HFF-Myc (cell line): ENCODE measurements around the gene CPSF3.

Source experiments
- DNase-seq: peaks from one replicate; pipeline ENCODE4 v3.0.0-alpha.2; 2011; ENCODE audit warnings: low read depth; ENCODE audit errors: extremely low read depth
- H3K4me3 ChIP-seq: replicated peaks from 2 replicates; pipeline ENCODE4 v1.5.1; 2011; ENCODE audit warnings: low read depth, mild to moderate bottlenecking, control low read depth, low read length
- CTCF ChIP-seq: IDR thresholded peaks from 2 replicates; pipeline ENCODE4 v1.5.1; 2012; ENCODE audit warnings: mild to moderate bottlenecking, low read depth, low read length, control low read depth; ENCODE audit errors: missing control alignments

Gene CPSF3

GRCh38 chr2:9423100-9423921 lies at the start of gene CPSF3, which contains the start of gene ITGB1BP1:
Gene CPSF3 (plus strand): TSS chr2:9423654. CDS start chr2:9423774, 120 bp downstream.
Gene ITGB1BP1 (minus strand): TSS chr2:9423528. CDS start chr2:9418697, 4,831 bp downstream.
- peak; percentile 92 for DNase-seq

GRCh38 chr2:9374071-9374730 lies 49.3 kb upstream of the CPSF3 start:
- no peak for DNase-seq
- no peak for TF ChIP-seq CTCF
- no peak overlapping the region for H3K4me3 ChIP-seq

More at GRCh38 chr2:9423100-9423921, at the start of gene CPSF3, which contains the start of gene ITGB1BP1:
- peak within 1 kb of the TSS; percentile 97 for H3K4me3 ChIP-seq
- TF ChIP-seq CTCF: no peak

GRCh38 chr2:9375857-9376428 lies 47.5 kb upstream of the CPSF3 start:
- DNase-seq: no peak
- TF ChIP-seq CTCF: no peak
- no peak overlapping the region for H3K4me3 ChIP-seq

GRCh38 chr2:9377461-9378097 lies 45.9 kb upstream of the CPSF3 start:
- no peak overlapping the region for H3K4me3 ChIP-seq
- TF ChIP-seq CTCF: no peak
- peak; percentile 16 for DNase-seq

GRCh38 chr2:9378433-9379390 lies 44.7 kb upstream of the CPSF3 start:
- H3K4me3 ChIP-seq: no peak overlapping the region
- TF ChIP-seq CTCF: no peak
- peak; percentile 67 for DNase-seq
